ENCODE data around the gene SLC35D1.

DNA sequence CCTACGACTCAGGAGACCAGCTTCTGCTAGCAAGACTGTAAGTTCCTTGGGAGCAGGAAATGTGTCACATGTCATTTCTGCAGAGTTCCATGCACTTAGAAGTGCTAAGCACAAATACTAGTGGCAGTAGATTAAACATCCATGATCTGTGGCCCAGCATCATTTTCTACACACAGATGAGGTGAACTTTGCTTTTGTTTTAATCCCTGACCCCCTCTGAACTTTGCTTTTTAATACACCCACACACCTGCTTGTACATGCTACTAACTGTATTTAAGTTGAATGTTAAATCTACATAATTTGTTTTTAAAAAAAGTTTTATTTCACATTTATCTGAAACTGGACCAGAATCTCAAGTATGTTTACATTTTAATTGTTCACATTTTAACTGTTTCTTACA, 24.5 kb downstream of the SLC35D1 start:
- TF ChIP-seq TAF1 (IDR thresholded peaks at IDR 0.05; ENCODE audit: borderline replicate concordance, insufficient read depth, low read length) = no peak
- TF ChIP-seq, protein P1, sequence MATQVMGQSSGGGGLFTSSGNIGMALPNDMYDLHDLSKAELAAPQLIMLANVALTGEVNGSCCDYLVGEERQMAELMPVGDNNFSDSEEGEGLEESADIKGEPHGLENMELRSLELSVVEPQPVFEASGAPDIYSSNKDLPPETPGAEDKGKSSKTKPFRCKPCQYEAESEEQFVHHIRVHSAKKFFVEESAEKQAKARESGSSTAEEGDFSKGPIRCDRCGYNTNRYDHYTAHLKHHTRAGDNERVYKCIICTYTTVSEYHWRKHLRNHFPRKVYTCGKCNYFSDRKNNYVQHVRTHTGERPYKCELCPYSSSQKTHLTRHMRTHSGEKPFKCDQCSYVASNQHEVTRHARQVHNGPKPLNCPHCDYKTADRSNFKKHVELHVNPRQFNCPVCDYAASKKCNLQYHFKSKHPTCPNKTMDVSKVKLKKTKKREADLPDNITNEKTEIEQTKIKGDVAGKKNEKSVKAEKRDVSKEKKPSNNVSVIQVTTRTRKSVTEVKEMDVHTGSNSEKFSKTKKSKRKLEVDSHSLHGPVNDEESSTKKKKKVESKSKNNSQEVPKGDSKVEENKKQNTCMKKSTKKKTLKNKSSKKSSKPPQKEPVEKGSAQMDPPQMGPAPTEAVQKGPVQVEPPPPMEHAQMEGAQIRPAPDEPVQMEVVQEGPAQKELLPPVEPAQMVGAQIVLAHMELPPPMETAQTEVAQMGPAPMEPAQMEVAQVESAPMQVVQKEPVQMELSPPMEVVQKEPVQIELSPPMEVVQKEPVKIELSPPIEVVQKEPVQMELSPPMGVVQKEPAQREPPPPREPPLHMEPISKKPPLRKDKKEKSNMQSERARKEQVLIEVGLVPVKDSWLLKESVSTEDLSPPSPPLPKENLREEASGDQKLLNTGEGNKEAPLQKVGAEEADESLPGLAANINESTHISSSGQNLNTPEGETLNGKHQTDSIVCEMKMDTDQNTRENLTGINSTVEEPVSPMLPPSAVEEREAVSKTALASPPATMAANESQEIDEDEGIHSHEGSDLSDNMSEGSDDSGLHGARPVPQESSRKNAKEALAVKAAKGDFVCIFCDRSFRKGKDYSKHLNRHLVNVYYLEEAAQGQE (IDR thresholded peaks at IDR 0.05; ENCODE audit: insufficient read depth in 1 of 2, low read depth in 2 of 2, low read length in 2 of 2) = no peak
- TF ChIP-seq SIN3A (IDR thresholded peaks at IDR 0.05; ENCODE audit: borderline replicate concordance, insufficient read depth, low read length) = no peak
- no peak for TF ChIP-seq POLR2AphosphoS5 (IDR thresholded peaks at IDR 0.05; ENCODE audit: low read depth, low read length)
- TF ChIP-seq FOXP2 (optimal IDR thresholded peaks at IDR 0.05; ENCODE audit: borderline replicate concordance, extremely low read depth, extremely low read length, insufficient read depth) = no peak

Data from PFSK-1 (cell line).